ENCODE measurements around the gene SETD1B.
"Not testable (repeated sequence)": the region's sequence is repeated elsewhere in the genome, so short reads cannot be mapped to it uniquely, and the experiment has no call there.

The SETD1B gene

DNA sequence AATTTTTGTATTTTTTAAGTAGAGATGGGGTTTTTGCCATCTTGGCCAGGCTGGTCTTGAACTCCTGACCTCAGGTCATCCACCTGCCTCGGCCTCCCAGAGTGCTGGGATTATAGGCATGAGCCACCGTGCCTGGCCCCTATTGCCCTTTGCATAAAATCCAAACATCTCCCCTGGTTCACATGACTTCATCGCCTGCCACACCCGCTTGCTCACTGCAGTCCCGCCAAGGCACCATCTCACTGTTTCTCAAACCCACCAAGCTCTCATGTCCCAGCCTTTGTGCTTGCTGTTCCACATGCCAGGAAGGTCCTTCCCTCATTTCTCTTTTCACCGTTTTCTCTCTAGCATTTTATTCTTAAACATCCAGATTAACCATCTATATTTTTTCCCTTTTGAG is 20.0 kb upstream of the SETD1B start:
- Histone ChIP-seq H3K36me3 (ENCODE audit: control insufficient read depth, insufficient read depth, low read length) (no peaks in the 10 kb centered on the region), H3K4me3 (ENCODE audit: low read length) (no peak overlapping the region), H3K4me1 (ENCODE audit: control insufficient read depth, insufficient read depth, low read length) (peaks cover 4% of the 10 kb centered on the region), H3K9ac (ENCODE audit: low read length) (no peak overlapping the region), H3K27me3 (ENCODE audit: control insufficient read depth, insufficient read depth, low read length) (no peaks in the 10 kb centered on the region), H3K27ac (ENCODE audit: low read depth, low read length) (no peak overlapping the region)

GRCh38 chr12:121784460-121784859 is 19.3 kb upstream of the SETD1B start:
- H3K9ac ChIP-seq (ENCODE audit: low read length): no peak overlapping the region
- H3K27ac ChIP-seq (ENCODE audit: low read depth, low read length): no peak overlapping the region
- H3K36me3 ChIP-seq (ENCODE audit: control insufficient read depth, insufficient read depth, low read length): no peaks in the 10 kb centered on the region
- H3K4me3 ChIP-seq (ENCODE audit: low read length): no peak overlapping the region
- no peaks in the 10 kb centered on the region for H3K27me3 ChIP-seq (ENCODE audit: control insufficient read depth, insufficient read depth, low read length)
- H3K4me1 ChIP-seq (ENCODE audit: control insufficient read depth, insufficient read depth, low read length): peaks cover 4% of the 10 kb centered on the region

DNA sequence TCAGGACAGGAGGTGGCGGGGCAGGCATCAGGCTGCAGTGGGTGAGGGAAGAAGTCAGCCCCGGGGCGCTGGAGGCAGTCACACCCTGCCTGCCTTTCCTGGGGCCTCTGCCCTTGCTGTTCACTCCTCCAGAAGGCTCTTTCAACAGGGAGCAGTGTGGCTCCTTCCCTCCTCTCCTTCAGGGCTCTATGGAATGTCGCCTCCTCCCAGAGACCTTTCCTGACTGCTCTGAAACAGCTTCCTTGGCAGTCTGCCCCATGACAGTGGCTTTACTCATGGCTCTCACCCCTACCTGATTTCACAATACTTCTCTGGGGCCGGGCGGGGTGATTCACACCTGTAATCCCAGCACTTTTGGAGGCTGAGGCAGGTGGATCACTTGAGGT is 17.4 kb upstream of the SETD1B start:
- Histone ChIP-seq H3K4me1 (ENCODE audit: control insufficient read depth, insufficient read depth, low read length) (peaks cover 4% of the 10 kb centered on the region), H3K36me3 (ENCODE audit: control insufficient read depth, insufficient read depth, low read length) (peaks cover 3% of the 10 kb centered on the region), H3K4me3 (ENCODE audit: low read length) (no peak overlapping the region), H3K27me3 (ENCODE audit: control insufficient read depth, insufficient read depth, low read length) (no peaks in the 10 kb centered on the region), H3K27ac (ENCODE audit: low read depth, low read length) (no peak overlapping the region), H3K9ac (ENCODE audit: low read length) (no peak overlapping the region)

DNA sequence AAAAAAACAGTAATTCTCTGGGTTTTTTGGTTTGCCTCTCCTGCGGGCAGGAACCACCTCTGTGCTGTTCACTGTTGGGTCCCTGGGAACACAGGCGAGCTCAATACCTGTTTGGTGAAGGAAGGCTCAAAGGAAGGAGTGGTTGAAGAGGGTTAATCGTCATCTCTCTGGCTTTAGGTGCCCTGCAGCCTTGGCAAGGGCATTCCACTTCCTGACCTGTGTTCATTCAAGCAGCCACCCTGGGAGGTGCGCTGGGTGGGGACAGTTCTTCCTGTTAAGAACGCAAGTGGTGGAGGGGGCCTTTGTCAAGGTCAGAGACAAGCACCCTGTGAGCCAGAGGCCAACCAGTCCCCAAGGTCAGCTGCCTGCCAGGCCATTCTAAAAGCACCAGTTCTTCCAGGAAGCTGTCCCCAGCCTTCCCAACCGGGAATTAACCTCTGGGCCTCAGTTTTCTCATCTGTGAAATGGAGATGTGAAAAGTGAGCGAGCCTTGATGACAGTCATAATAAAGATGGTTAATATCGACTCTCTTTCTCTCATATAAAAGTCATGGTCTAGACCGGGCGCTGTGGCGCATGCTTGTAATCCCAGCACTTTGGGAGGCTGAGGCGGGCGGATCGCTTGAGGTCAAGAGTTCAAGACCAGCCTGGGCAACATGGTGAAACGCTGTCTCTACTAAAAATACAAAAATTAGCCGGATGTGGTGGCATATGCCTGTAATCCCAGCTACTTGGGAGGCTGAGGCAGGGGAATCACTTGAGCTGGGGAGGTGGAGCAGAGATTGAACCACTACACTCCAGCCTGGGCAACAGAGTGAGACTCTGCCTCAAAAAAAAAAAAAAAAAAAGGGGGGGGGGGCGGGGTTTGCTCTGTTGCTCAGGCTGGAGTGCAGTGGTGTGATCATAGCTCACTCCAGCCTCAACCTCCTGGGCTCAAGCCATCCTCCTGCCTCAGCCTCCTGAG is 16.5 kb upstream of the SETD1B start:
- Histone ChIP-seq H3K27me3 (ENCODE audit: control insufficient read depth, insufficient read depth, low read length) (no peaks in the 10 kb centered on the region), H3K4me1 (ENCODE audit: control insufficient read depth, insufficient read depth, low read length) (peaks cover 2% of the 10 kb centered on the region), H3K27ac (ENCODE audit: low read depth, low read length) (no peak overlapping the region), H3K36me3 (ENCODE audit: control insufficient read depth, insufficient read depth, low read length) (peaks cover 3% of the 10 kb centered on the region), H3K9ac (ENCODE audit: low read length) (no peak overlapping the region), H3K4me3 (ENCODE audit: low read length) (no peak overlapping the region)

DNA sequence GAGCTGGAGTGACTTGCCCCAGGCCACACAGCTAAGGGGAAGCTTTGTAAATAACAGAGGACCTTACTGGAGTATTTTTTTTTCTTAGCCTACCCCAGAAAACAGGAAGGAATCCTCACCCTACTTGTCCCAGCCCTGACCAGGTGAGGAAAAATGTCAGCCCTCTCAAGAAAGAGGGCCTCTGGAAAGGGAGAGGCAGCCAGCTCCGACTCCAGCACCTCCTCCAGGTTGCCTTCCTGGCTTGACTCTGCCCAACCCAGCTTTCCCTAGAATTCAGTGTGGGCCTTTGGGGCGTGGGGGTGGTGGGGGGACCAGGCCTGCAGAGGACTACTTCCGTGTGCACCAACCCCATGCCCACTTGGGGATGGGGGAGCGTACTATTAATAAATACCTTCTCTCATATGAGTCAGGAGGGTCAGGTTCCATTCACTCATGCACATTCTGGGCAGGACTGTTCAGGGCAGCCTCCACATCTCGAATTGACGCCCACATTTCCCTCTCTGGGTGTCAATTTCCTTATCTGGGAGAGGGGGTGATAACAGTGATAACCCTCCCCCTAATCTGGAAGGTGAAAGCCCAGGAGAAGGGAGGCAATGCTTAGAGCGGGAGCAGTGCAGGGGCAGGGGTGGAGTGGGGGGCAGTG is 15.5 kb upstream of the SETD1B start:
- Histone ChIP-seq H3K36me3 (ENCODE audit: control insufficient read depth, insufficient read depth, low read length) (peaks cover 3% of the 10 kb centered on the region), H3K27me3 (ENCODE audit: control insufficient read depth, insufficient read depth, low read length) (no peaks in the 10 kb centered on the region), H3K4me3 (ENCODE audit: low read length) (no peak overlapping the region), H3K4me1 (ENCODE audit: control insufficient read depth, insufficient read depth, low read length) (no peaks in the 10 kb centered on the region), H3K9ac (ENCODE audit: low read length) (no peak overlapping the region), H3K27ac (ENCODE audit: low read depth, low read length) (no peak overlapping the region)

- H3K36me3 ChIP-seq (ENCODE audit: control insufficient read depth, insufficient read depth, low read length): peaks cover 3% of the 10 kb centered on the region
- H3K9ac ChIP-seq (ENCODE audit: low read length): no peak overlapping the region
- no peak overlapping the region for H3K27ac ChIP-seq (ENCODE audit: low read depth, low read length)
- no peak overlapping the region for H3K4me3 ChIP-seq (ENCODE audit: low read length)
- H3K27me3 ChIP-seq (ENCODE audit: control insufficient read depth, insufficient read depth, low read length): no peaks in the 10 kb centered on the region
- peaks cover under 1% of the 10 kb centered on the region for H3K4me1 ChIP-seq (ENCODE audit: control insufficient read depth, insufficient read depth, low read length)
Observed at GRCh38 chr12:121789233-121789781, 14.5 kb upstream of the SETD1B start.

- Histone ChIP-seq H3K4me3 (ENCODE audit: low read length) (peak overlapping the region; percentile 37), H3K36me3 (ENCODE audit: control insufficient read depth, insufficient read depth, low read length) (peaks cover 3% of the 10 kb centered on the region), H3K27ac (ENCODE audit: low read depth, low read length) (no peak overlapping the region), H3K9ac (ENCODE audit: low read length) (no peak overlapping the region), H3K4me1 (ENCODE audit: control insufficient read depth, insufficient read depth, low read length) (peaks cover 6% of the 10 kb centered on the region), H3K27me3 (ENCODE audit: control insufficient read depth, insufficient read depth, low read length) (no peaks in the 10 kb centered on the region)
Observed at GRCh38 chr12:121789800-121790728, 13.7 kb upstream of the SETD1B start.

DNA sequence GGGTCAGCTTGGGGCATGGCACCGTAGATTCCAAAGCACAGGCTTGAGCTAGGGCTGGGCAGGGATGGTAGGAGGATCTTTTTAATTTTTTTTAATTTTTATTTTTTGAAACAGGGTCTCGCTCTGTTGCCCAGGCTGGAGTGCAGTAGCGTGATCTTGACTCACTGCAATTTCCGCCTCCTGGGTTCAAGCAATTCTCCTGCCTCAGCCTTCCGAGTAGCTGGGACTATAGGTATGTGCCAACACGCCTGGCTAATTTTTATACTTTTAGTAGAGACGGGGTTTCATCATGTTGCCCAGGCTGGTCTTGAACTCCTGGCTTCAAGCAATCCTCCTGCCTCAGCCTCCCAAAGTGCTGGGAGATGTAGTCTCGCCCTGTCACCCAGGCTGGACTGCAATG is 13.0 kb upstream of the SETD1B start:
- not testable (repeated sequence) for H3K4me3 ChIP-seq (ENCODE audit: low read length); H3K9ac ChIP-seq (ENCODE audit: low read length); H3K36me3 ChIP-seq (ENCODE audit: control insufficient read depth, insufficient read depth, low read length); H3K27me3 ChIP-seq (ENCODE audit: control insufficient read depth, insufficient read depth, low read length); H3K27ac ChIP-seq (ENCODE audit: low read depth, low read length)
- H3K4me1 ChIP-seq (ENCODE audit: control insufficient read depth, insufficient read depth, low read length): peaks cover 13% of the 10 kb centered on the region

DNA sequence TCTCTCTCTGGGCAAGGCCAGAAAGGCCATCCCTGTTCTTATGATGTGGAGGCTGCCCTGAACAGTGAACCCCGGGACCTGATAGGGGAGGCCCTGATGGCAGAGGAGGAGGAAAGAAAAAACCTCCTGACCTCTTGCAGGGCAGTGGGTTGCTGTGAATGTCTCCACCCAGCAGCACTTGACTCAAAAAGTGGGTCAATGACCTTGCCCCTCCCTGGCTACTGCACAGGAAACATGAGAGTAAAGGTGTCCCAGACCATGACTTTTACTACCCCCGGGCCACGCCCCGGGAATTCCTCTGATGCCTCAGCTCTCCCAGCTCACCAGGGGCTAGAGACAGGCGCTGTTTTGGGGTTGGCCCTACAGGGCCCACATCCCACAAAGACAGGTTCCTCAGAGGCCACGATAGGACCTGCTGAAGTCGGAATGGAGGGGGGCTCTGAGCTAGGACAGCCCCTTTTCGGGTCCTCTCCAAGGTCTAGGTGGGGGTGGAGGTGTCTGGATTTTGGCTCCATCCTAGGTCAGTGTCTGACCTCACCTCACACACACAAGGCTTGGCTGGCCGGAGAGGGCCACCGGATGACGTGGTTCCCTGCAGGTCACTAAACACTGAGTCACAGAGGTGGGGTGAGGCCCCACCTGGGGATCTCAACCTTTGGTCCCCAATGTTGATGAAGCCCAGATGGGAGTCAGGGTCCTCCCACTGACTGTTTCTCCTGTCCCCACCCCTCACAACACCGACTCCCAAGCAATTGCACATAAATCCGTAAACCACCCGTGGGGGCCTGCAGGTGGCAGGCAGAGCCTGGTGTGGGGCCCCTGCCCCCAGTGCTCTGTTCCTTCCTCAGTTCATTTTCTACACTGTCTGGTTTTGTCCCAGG is 11.9 kb upstream of the SETD1B start:
- H3K4me3 ChIP-seq (ENCODE audit: low read length): peak overlapping the region; percentile 51
- peaks cover 21% of the 10 kb centered on the region for H3K4me1 ChIP-seq (ENCODE audit: control insufficient read depth, insufficient read depth, low read length)
- H3K27me3 ChIP-seq (ENCODE audit: control insufficient read depth, insufficient read depth, low read length): no peaks in the 10 kb centered on the region
- H3K9ac ChIP-seq (ENCODE audit: low read length): no peak overlapping the region
- no peak overlapping the region for H3K27ac ChIP-seq (ENCODE audit: low read depth, low read length)
- H3K36me3 ChIP-seq (ENCODE audit: control insufficient read depth, insufficient read depth, low read length): peaks cover 5% of the 10 kb centered on the region

DNA sequence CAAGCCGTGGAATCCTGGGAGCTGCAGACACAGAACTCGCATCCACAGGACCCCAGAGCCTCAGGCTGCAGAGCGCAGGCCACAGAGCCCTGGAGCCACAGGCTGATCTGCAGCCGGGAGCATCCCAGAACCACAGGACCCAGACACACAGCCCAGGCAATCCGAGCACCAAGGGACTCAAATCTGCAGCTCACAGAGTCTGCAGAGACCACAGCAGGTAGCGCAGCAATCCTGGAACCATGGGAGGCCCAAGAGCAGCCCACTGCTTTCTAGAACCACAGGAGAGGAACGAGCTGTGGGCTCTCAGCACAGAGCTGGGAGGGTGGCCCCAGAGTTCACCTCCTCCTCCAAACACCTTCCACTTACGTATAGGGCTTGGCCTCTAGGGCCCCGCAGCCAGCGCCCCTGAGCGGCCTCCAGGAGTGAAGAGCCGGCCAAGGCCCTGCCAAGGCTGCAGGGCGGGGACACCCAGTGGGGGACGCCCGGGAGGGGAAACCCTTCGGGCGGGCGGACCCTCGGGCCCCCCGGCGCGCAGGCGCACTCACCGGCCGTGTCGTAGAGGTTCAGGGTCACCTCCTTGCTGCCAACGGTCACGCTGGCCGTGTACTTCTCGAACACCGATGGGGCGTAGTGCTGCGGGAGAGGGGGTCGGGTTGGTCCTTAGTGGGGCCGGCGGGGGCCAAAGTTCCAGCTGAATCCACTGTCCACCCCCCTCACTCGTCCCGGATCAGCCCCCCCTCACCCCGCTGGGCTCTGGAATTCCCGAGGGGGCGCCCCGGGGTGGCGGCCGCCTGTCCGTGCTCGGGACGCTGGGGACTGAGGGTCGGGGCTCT is 11.0 kb upstream of the SETD1B start:
- no peaks in the 10 kb centered on the region for H3K27me3 ChIP-seq (ENCODE audit: control insufficient read depth, insufficient read depth, low read length)
- H3K36me3 ChIP-seq (ENCODE audit: control insufficient read depth, insufficient read depth, low read length): peaks cover 5% of the 10 kb centered on the region
- peaks cover 27% of the 10 kb centered on the region for H3K4me1 ChIP-seq (ENCODE audit: control insufficient read depth, insufficient read depth, low read length)
- H3K4me3 ChIP-seq (ENCODE audit: low read length): peak overlapping the region; percentile 51
- peak overlapping the region; percentile 39 for H3K9ac ChIP-seq (ENCODE audit: low read length)
- peak overlapping the region; percentile 31 for H3K27ac ChIP-seq (ENCODE audit: low read depth, low read length)

DNA sequence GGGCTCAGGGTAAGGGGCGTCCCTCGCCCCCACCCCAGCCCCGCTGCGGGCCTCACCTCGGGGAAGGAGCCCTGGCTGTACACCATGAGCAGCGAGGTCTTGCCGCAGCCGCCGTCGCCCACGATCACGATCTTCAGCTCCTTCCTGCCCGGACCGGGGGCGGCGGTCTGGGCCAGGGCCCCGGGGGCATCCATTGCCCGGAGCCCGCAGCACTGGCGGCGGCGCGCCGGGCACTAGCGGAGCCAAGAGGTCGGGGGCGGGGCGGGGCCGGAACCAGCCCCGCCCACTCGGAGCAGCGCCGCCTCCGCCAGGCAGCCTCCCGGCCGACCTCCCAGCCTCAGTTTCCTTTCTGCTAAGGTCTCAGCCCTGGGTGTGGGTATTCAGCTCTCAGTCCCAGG is 10.4 kb upstream of the SETD1B start, which contains the start of gene RHOF:
RHOF (minus strand) TSS at position 249 of the 398 bp plus-strand sequence; CDS start at position 194, 55 bp downstream.
- H3K9ac ChIP-seq (ENCODE audit: low read length): peak within 1 kb of the TSS; percentile 39
- peak within 1 kb of the TSS; percentile 54 for H3K27ac ChIP-seq (ENCODE audit: low read depth, low read length)
- H3K4me1 ChIP-seq (ENCODE audit: control insufficient read depth, insufficient read depth, low read length): peaks cover 33% of the 10 kb centered on the region
- peaks cover 5% of the 10 kb centered on the region for H3K36me3 ChIP-seq (ENCODE audit: control insufficient read depth, insufficient read depth, low read length)
- peak within 1 kb of the TSS; percentile 51 for H3K4me3 ChIP-seq (ENCODE audit: low read length)
- H3K27me3 ChIP-seq (ENCODE audit: control insufficient read depth, insufficient read depth, low read length): no peaks in the 10 kb centered on the region

Data from rectal smooth muscle tissue (tissue), 1 donor.